Measurements from ENCODE around the gene AFAP1. TPM values are rescaled to one million over a fixed set of nuclear protein-coding genes. Genes with fewer than 3 reads are reported as not detected.

AFAP1 gene, protein sequence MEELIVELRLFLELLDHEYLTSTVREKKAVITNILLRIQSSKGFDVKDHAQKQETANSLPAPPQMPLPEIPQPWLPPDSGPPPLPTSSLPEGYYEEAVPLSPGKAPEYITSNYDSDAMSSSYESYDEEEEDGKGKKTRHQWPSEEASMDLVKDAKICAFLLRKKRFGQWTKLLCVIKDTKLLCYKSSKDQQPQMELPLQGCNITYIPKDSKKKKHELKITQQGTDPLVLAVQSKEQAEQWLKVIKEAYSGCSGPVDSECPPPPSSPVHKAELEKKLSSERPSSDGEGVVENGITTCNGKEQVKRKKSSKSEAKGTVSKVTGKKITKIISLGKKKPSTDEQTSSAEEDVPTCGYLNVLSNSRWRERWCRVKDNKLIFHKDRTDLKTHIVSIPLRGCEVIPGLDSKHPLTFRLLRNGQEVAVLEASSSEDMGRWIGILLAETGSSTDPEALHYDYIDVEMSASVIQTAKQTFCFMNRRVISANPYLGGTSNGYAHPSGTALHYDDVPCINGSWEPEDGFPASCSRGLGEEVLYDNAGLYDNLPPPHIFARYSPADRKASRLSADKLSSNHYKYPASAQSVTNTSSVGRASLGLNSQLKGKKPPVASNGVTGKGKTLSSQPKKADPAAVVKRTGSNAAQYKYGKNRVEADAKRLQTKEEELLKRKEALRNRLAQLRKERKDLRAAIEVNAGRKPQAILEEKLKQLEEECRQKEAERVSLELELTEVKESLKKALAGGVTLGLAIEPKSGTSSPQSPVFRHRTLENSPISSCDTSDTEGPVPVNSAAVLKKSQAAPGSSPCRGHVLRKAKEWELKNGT
- total RNA-seq, result 1 to 10 TPM; 5.8 to 5.9 TPM

- Mint-ChIP-seq H3K4me1 (peaks cover 7% of the 10 kb centered on the region), H3K4me3 (peak within 1 kb of the TSS; percentile 57), H3K9me3 (ENCODE audit: low read depth) (no peaks in the 10 kb centered on the region), H3K27ac (no peak within 1 kb of the TSS), H3K36me3 (peaks cover 2% of the 10 kb centered on the region), H3K27me3 (peaks cover 21% of the 10 kb centered on the region)
- ATAC-seq, result peak; percentile 98
- CTCF ChIA-PET, result interaction anchor here (0.8 to 3.6 kb wide), 9 partner anchors 9 to 180 kb away, joined by 3 to 16 read pairs (median 4); no protein-coding TSS in a partner anchor
- peak; percentile 87 for DNase-seq
Observed at GRCh38 chr4:7939377-7940108, at the start of gene AFAP1. AFAP1 (minus strand) TSS chr4:7939861; CDS start chr4:7872078, 67,783 bp downstream.

GRCh38 chr4:7988437-7988836, 48.8 kb upstream of the AFAP1 start:
- no peaks in the 10 kb centered on the region for H3K9me3 Mint-ChIP-seq (ENCODE audit: low read depth)
- CTCF ChIA-PET, result interaction anchor here (0.7 to 8.5 kb wide), 14 partner anchors 10 to 216 kb away, joined by 3 to 170 read pairs (median 4); no protein-coding TSS in a partner anchor
- no peaks in the 10 kb centered on the region for H3K27me3 Mint-ChIP-seq
- no peak overlapping the region for H3K4me3 Mint-ChIP-seq
- no peak for DNase-seq
- H3K36me3 Mint-ChIP-seq, result no peaks in the 10 kb centered on the region
- H3K27ac Mint-ChIP-seq, result no peak overlapping the region
- no peak for ATAC-seq
- peaks cover 9% of the 10 kb centered on the region for H3K4me1 Mint-ChIP-seq

- peaks cover 9% of the 10 kb centered on the region for H3K4me1 Mint-ChIP-seq
- peak; percentile 81 for DNase-seq
- H3K4me3 Mint-ChIP-seq, result no peak overlapping the region
- H3K27me3 Mint-ChIP-seq, result no peaks in the 10 kb centered on the region
- no peaks in the 10 kb centered on the region for H3K36me3 Mint-ChIP-seq
- CTCF ChIA-PET, result interaction anchor here (0.7 to 8.5 kb wide), 19 partner anchors 8 to 793 kb away, joined by 3 to 170 read pairs (median 4); no protein-coding TSS in a partner anchor
- H3K9me3 Mint-ChIP-seq (ENCODE audit: low read depth), result no peaks in the 10 kb centered on the region
- no peak overlapping the region for H3K27ac Mint-ChIP-seq
- peak; percentile 86 for ATAC-seq
Observed at GRCh38 chr4:7987148-7987989, 47.7 kb upstream of the AFAP1 start.

GRCh38 chr4:7985891-7986441, 46.3 kb upstream of the AFAP1 start:
- Mint-ChIP-seq H3K27me3 (no peaks in the 10 kb centered on the region), H3K4me3 (no peak overlapping the region), H3K27ac (peak overlapping the region; percentile 3)

GRCh38 chr4:7985072-7985471, 45.4 kb upstream of the AFAP1 start:
- DNase-seq (no peak), ATAC-seq (no peak)
- H3K27me3 Mint-ChIP-seq, result no peaks in the 10 kb centered on the region
- peaks cover 12% of the 10 kb centered on the region for H3K4me1 Mint-ChIP-seq
- no peak overlapping the region for H3K27ac Mint-ChIP-seq
- no peaks in the 10 kb centered on the region for H3K9me3 Mint-ChIP-seq (ENCODE audit: low read depth)
- H3K36me3 Mint-ChIP-seq, result no peaks in the 10 kb centered on the region
- H3K4me3 Mint-ChIP-seq, result no peak overlapping the region
- CTCF ChIA-PET, result interaction anchor here (1.1 to 8.5 kb wide), 3 partner anchors 45 to 195 kb away, joined by 3 to 170 read pairs (median 5); partner anchors contain the start of gene AFAP1

More at GRCh38 chr4:7985891-7986441, 46.3 kb upstream of the AFAP1 start:
- DNase-seq (no peak), ATAC-seq (no peak)
- CTCF ChIA-PET, result interaction anchor here (1.1 to 8.5 kb wide), 6 partner anchors 46 to 225 kb away, joined by 3 to 170 read pairs (median 6); partner anchors contain the start of gene AFAP1
- Mint-ChIP-seq H3K36me3 (no peaks in the 10 kb centered on the region), H3K9me3 (ENCODE audit: low read depth) (no peaks in the 10 kb centered on the region), H3K4me1 (peaks cover 12% of the 10 kb centered on the region)

- ATAC-seq (no peak), DNase-seq (no peak)
- Mint-ChIP-seq H3K27ac (no peak overlapping the region), H3K4me3 (no peak overlapping the region), H3K9me3 (ENCODE audit: low read depth) (no peaks in the 10 kb centered on the region), H3K4me1 (peaks cover 12% of the 10 kb centered on the region), H3K27me3 (peaks cover 3% of the 10 kb centered on the region), H3K36me3 (no peaks in the 10 kb centered on the region)
- CTCF ChIA-PET, result interaction anchor here (8.5 kb wide), 1 partner anchor 180 kb away, joined by 170 read pairs; no protein-coding TSS in a partner anchor
Observed at GRCh38 chr4:7984286-7984925, 44.7 kb upstream of the AFAP1 start.

DNA sequence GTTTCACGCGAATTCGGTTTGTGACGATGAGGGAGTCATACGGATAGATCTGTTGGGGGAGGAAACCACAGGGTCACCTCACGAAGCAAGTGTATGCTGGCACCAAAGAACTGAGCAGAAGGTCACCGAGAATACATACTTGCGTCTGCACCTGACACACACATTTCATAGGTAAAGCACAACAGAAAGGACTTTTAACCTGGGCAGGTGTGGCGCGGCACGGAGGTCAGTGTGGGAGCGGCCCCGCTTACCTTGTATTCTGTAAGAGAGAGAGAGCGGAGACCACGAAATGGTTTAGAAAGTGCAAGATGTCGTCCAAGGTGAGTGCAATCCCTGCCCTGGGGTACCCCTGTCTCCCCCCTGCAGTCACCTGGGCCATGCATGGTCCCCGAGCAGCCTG, 43.6 kb upstream of the AFAP1 start:
- Mint-ChIP-seq H3K9me3 (ENCODE audit: low read depth) (no peaks in the 10 kb centered on the region), H3K27me3 (peaks cover 3% of the 10 kb centered on the region), H3K36me3 (no peaks in the 10 kb centered on the region), H3K27ac (no peak overlapping the region), H3K4me1 (peaks cover 14% of the 10 kb centered on the region), H3K4me3 (no peak overlapping the region)
- CTCF ChIA-PET, result interaction anchor here (8.5 kb wide), 1 partner anchor 179 kb away, joined by 170 read pairs; no protein-coding TSS in a partner anchor
- DNase-seq (no peak), ATAC-seq (no peak)

DNA sequence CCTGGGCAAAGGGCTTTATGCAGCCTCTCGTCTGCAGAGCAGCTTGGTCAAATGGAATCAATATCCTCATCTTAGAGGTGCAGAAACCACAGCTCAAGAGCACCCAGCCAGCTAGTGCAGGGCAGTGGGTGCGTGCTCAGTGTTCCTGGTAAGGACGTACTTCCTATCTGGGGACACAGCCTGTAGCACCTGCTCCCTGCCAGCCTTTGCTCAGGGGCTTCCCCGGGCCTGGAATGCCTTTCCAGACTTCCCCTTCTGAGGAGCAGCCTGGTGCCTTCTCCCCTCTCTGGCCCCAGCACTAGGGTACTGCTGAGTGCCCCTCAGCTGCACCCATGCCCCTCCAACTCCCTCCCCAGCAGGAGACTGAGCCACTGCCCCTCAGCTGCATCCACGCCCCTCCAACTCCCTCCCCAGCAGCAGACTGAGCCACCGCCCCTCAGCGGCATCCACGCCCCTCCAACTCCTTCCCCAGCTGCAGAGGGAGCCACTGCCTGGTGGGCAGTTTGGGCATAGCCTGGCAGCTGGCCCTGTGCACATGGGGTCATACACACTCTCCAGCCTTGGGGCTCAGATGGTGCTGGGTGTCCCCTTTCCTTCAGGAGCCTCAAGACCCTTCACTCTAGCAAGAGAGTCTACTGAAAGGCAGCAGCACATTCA, 42.2 kb upstream of the AFAP1 start:
- CTCF ChIA-PET, result interaction anchor here (1.0 to 1.2 kb wide), 2 partner anchors 177 to 179 kb away, joined by 3 to 4 read pairs; no protein-coding TSS in a partner anchor
- no peaks in the 10 kb centered on the region for H3K36me3 Mint-ChIP-seq
- H3K27me3 Mint-ChIP-seq, result peaks cover 3% of the 10 kb centered on the region
- no peak overlapping the region for H3K4me3 Mint-ChIP-seq
- ATAC-seq (no peak), DNase-seq (no peak)
- H3K9me3 Mint-ChIP-seq (ENCODE audit: low read depth), result no peaks in the 10 kb centered on the region
- H3K27ac Mint-ChIP-seq, result no peak overlapping the region
- H3K4me1 Mint-ChIP-seq, result peaks cover 16% of the 10 kb centered on the region

DNA sequence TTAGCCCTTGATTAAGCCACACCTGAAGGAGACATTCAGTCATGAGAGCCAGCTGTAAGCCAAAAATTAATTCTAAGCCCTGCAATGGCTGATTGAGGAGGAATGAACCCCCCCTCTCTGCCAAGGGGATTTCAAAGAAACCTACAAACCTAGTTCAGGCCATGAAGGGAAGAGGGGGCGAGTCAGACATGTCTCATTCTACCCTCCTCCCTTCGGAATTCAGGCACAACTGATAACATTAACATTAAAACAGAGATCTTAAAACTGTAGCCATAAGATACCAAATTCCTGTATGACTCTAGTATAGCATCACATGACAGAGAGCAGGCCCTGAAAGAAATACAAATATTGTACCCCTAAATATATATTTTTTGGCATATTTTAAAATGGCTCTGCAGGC, 40.4 kb upstream of the AFAP1 start:
- Mint-ChIP-seq H3K27ac (no peak overlapping the region), H3K4me3 (no peak overlapping the region), H3K27me3 (peaks cover 3% of the 10 kb centered on the region), H3K4me1 (peaks cover 7% of the 10 kb centered on the region), H3K36me3 (no peaks in the 10 kb centered on the region), H3K9me3 (ENCODE audit: low read depth) (no peaks in the 10 kb centered on the region)
- CTCF ChIA-PET, result interaction anchor here (0.6 to 2.8 kb wide), 3 partner anchors 8 to 159 kb away, joined by 3 to 11 read pairs (median 3); no protein-coding TSS in a partner anchor
- ATAC-seq, result no peak
- DNase-seq, result no peak

- ATAC-seq, result no peak
- no peak overlapping the region for H3K4me3 Mint-ChIP-seq
- H3K27me3 Mint-ChIP-seq, result peaks cover 3% of the 10 kb centered on the region
- CTCF ChIA-PET, result interaction anchor here (2.8 kb wide), 1 partner anchor 8 kb away, joined by 11 read pairs; no protein-coding TSS in a partner anchor
- H3K36me3 Mint-ChIP-seq, result no peaks in the 10 kb centered on the region
- no peaks in the 10 kb centered on the region for H3K9me3 Mint-ChIP-seq (ENCODE audit: low read depth)
- DNase-seq, result no peak
- no peak overlapping the region for H3K27ac Mint-ChIP-seq
- peaks cover 7% of the 10 kb centered on the region for H3K4me1 Mint-ChIP-seq
Observed at GRCh38 chr4:7979652-7979968, 39.9 kb upstream of the AFAP1 start.
